ENCODE data around the gene ANKRD23. TPM values are rescaled to one million over a fixed set of nuclear protein-coding genes. Genes with fewer than 3 reads are reported as not detected.

ANKRD23 gene
- total and polyA plus RNA-seq, 2 of the 13 experiments (the other 11 are each of a cell fraction or from before 2014, with no cell fraction given), result 1.5 to 1.6 TPM

- TF ChIP-seq TMF1 (CRISPR knock-in tag; IDR thresholded peaks at IDR 0.05; ENCODE audit: low read depth) (no peak), ZSCAN21 (CRISPR knock-in tag; IDR thresholded peaks at IDR 0.05; ENCODE audit: borderline replicate concordance) (no peak), SMYD3 (CRISPR knock-in tag; IDR thresholded peaks at IDR 0.05) (no peak), KLF9 (CRISPR knock-in tag; IDR thresholded peaks at IDR 0.05; ENCODE audit: low read depth) (no peak), BATF2 (CRISPR knock-in tag; IDR thresholded peaks at IDR 0.05) (no peak), DNMT1 (CRISPR knock-in tag; IDR thresholded peaks at IDR 0.05) (no peak), BORCS8-MEF2B (CRISPR knock-in tag; IDR thresholded peaks at IDR 0.05) (0 out of 2 replicates have a peak, but pooled peaks have one; percentile 61), DNMT3B (CRISPR knock-in tag; conservative IDR thresholded peaks at IDR 0.05) (no peak), RFX5 (IDR thresholded peaks at IDR 0.05; ENCODE audit: low read depth, low read length) (no peak), ETV5 (CRISPR knock-in tag; IDR thresholded peaks at IDR 0.05; ENCODE audit: borderline replicate concordance) (no peak), HDAC2 (CRISPR knock-in tag; IDR thresholded peaks at IDR 0.05) (no peak), THAP9 (CRISPR knock-in tag; IDR thresholded peaks at IDR 0.05; ENCODE audit: borderline replicate concordance) (peak; percentile 24; the same call in 1 of the 2 replicates), GATAD2A (CRISPR knock-in tag; IDR thresholded peaks at IDR 0.05) (0 out of 2 replicates have a peak, but pooled peaks have one; percentile 16), NR0B2 (CRISPR knock-in tag; IDR thresholded peaks at IDR 0.05) (no peak), DRAP1 (CRISPR knock-in tag; IDR thresholded peaks at IDR 0.05) (0 out of 2 replicates have a peak, but pooled peaks have one; percentile 22), ZNF687 (CRISPR knock-in tag; IDR thresholded peaks at IDR 0.05) (peak; percentile 45; the same call in 1 of the 2 replicates), ZMYM3 (CRISPR knock-in tag; IDR thresholded peaks at IDR 0.05) (0 out of 2 replicates have a peak, but pooled peaks have one; percentile 27)
These were observed 50.8 kb downstream of the ANKRD23 start (continued) for GRCh38 chr2:96792772-96793749.

All from HepG2 (cell line).